WI38 (cell line): Measurements from ENCODE around the gene HMCN2.

ENCODE experiments used
- H3K4me3 ChIP-seq: 2 replicates; pipeline ENCODE4 v1.5.1; 2011; ENCODE audit warnings: low read depth, mild to moderate bottlenecking, control low read depth, low read length
- CTCF ChIP-seq: IDR thresholded peaks from 2 replicates; pipeline ENCODE4 v1.5.1; 2012; ENCODE audit warnings: low read depth, mild to moderate bottlenecking, control low read depth, low read length

HMCN2 gene

GRCh38 chr9:130482463-130482862 is 216.9 kb downstream of the HMCN2 start:
- H3K4me3 ChIP-seq: no peak overlapping the region
- no peak for TF ChIP-seq CTCF

GRCh38 chr9:130483371-130483971 is 217.9 kb downstream of the HMCN2 start:
- no peak overlapping the region for H3K4me3 ChIP-seq
- no peak for TF ChIP-seq CTCF
